Retina (tissue), 1 donor: ENCODE measurements around the gene FOXL2NB.
"Not testable (repeated sequence)": the region's sequence is repeated elsewhere in the genome, so short reads cannot be mapped to it uniquely, and the experiment has no call there.

Experiments
- DNase-seq: peaks from one replicate; pipeline ENCODE4 v3.0.0-alpha.2; 2016

Gene FOXL2NB

GRCh38 chr3:138946663-138947494 lies at the start of gene FOXL2NB, which contains the start of gene FOXL2:
FOXL2NB (plus strand) TSS chr3:138947217; CDS start chr3:138947365, 148 bp downstream.
FOXL2 (minus strand) TSS chr3:138947137; CDS start chr3:138946722, 415 bp downstream.
- DNase-seq: peak; percentile 76

DNA sequence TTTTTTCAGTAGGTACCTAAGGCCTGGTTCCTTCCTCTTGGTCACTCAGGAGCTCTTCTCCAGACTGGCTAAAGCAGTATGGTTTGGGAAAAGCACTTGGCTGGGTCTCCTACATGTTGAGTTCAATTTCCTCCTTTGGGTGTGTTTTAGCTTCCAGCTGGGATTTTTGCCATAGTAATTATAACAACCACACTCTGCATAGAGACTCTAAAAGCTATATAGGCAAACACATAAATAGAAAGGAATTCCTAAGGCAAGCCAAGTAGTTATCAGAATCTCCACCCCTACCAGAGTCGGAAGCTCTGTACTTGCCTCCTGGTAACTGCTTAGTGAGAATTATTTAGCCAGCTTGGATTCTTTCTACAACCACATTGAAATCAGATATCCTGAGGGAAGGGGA lies 48.7 kb upstream of the FOXL2NB start:
- no peak for DNase-seq

- DNase-seq: no peak
Observed at GRCh38 chr3:138898708-138899107, 48.3 kb upstream of the FOXL2NB start.

DNA sequence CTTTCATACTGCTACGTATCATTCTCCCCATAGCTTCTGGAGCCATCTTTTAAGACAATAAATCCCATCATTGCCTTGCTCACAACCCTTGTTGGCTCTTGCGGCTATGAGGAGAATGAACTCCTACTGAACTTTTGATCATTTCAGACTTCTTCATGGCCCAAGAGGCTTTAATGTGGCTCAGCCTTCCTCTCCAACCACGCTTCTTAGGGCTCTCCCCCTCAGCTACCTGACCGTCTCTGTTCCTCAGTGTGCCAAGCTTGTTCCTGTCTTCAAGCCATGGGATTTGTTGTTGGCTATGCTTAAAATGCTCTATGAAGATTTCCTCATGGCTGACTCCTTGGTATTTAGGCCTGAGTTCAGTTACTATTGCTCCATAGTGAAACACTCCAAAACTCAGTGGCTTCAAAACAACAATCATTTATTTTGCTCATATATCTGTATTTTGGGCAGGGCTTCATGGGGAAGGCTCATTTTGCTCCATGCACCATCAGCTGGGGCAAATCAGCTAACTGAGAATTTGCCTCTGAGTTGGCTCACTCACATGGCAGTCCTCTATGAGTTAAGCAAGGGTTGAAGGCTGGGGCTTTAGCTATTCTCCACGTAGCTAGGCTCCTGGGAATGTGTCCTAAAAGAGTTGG lies 47.5 kb upstream of the FOXL2NB start:
- no peak for DNase-seq

DNA sequence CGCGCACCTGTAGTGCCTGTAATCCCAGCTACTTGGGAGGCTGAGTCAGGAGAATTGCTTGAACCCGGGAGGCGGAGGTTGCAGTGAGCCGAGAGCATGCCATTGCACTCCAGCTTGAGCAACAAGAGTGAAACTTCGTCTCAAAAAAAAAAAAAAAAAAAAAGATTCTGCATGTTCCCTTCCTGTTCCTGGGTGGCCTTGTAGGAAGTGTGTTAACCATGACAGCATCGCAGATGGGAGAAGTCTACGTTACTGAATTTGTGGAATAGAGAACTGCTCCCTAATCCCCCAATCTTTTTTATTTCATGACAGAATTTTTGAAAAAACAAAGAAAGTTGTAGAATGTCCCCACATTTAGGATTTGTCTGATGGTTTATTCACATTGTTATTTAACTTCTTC lies 45.5 kb upstream of the FOXL2NB start:
- DNase-seq: no peak

- no peak for DNase-seq
Observed at GRCh38 chr3:138902171-138902570, 44.8 kb upstream of the FOXL2NB start.

DNA sequence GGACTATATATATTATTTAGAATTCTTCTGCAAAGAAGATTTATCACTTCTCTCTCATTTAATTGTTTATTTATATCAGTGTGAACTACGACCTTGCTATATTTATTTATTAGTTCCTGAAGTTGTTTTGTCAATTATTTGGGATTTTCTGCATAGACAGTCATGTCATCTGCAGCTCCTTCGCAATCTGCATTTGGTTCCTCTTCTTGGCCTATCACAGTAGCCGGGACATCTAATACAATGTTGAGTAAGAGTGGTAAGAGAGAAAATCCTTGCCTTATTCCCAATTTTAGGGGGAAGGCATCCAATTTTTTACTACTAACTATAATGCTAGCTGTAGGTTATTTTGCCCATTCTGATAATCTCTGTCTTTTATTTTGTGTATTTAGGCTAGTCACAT lies 39.5 kb upstream of the FOXL2NB start:
- no peak for DNase-seq

GRCh38 chr3:138908846-138909245 lies 38.2 kb upstream of the FOXL2NB start:
- DNase-seq: no peak

DNA sequence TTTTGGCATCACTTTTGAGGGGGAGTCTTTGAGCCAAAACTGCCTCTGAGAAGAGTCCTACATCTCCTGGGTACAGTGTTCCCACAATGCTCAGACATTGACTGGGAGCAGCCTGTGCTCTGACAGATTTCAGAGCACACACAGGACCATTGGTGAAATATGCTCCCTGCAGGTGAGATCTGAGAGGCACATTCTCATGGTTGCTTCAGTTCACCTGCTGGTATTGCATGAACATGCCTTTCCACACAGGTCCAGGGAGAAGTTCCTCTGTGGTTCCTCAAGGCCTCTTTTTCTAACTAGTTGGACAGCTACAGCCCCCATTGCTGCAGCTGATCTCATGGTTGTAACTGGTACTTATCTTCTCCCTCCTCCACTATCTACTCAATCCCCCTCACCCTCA lies 37.1 kb upstream of the FOXL2NB start:
- no peak for DNase-seq

- DNase-seq: no peak
Observed at GRCh38 chr3:138911621-138912020, 35.4 kb upstream of the FOXL2NB start.

GRCh38 chr3:138912237-138912636 lies 34.8 kb upstream of the FOXL2NB start:
- no peak for DNase-seq

- DNase-seq: no peak
Observed at GRCh38 chr3:138913766-138914165, 33.3 kb upstream of the FOXL2NB start.

- no peak for DNase-seq
Observed at GRCh38 chr3:138914870-138915502, 32.0 kb upstream of the FOXL2NB start.

DNA sequence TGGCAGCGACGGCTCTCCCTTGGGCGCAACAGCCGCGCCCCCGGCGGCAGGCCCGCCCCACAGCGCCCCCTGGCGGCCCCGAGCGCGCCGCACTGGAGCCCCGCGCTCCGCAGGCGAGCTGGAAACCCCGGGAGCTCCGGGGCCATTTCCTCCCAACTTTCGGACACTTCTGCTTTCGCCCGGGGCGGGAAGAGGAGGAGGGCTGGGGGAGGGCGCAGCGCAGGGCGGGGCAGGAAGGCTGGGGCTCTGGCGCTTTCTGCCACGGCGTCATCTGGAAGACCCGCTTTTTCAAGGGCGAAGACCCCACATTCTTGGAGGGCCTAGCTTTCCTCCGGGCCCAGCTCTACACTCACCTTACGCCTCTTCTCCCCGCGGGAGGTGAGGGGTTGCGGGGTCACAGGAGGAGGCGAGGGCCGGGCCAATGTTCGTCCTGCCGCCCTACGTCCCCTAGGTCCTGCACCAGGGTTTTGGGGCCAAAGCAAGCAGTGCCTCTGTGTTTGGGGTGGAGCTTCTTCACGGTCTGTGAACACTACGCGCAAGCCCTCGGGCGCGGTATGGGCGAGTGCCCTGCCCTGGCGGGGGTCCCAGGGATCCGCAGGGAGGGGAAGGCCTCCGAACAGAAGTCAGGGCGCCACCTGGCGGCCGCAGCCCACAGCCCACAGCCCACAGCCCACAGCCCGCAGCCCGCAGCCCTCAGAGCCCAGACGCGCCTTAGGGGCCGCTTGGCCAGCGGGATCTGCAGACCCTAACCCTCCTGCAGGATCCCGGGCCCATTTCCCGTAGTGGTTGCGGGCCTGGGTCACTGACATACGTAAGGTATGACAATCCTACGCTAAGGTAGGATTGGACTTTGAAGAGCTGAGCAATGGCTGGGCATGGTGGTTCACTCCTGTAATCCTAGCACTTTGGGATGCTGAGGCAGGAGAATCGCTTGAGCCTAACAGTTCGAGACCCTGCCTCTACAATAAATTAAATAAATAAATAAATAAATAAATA lies 31.2 kb upstream of the FOXL2NB start:
- DNase-seq: peak; percentile 94

- DNase-seq: no peak
Observed at GRCh38 chr3:138916824-138917223, 30.2 kb upstream of the FOXL2NB start.

GRCh38 chr3:138919325-138919724 lies 27.7 kb upstream of the FOXL2NB start:
- DNase-seq: no peak

GRCh38 chr3:138921316-138922292 lies 25.4 kb upstream of the FOXL2NB start:
- DNase-seq: no peak

- DNase-seq: not testable (repeated sequence)
Observed at GRCh38 chr3:138922400-138922799, 24.6 kb upstream of the FOXL2NB start.

- DNase-seq: peak; percentile 65
Observed at GRCh38 chr3:138923531-138923994, 23.5 kb upstream of the FOXL2NB start.

DNA sequence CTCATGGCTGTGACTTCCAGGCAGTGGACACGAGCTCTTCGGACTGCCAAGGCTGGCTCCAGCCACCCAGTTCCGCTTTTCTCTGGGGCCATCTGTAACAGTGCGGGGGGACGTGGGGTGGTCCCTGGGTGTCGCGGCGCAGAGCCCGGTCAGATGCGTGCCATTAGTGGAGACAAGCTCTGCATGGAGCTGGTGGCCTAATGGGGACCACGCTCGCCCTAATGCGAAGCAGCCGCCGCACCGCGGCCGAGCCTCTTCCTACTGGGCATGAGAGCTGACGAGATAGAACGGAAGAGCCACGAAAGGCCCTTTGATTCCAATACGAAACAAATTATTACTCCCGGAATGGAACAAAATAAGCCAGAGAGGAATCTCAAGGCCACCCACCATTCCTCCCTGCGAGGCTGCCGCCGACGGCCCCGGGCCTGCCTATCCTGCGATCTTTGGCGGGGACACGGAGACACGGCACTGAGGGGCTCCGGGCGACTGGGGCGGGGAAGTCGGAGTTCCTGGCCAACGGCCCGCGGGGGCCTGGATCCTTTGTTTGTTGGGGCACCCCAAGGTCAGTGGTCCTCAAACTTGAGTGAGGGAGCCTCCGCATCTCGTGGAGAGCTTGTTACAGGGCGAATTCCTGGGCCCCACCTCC lies 18.2 kb upstream of the FOXL2NB start:
- no peak for DNase-seq
